ENCODE measurements around the gene PTER.

Gene PTER

GRCh38 chr10:16436758-16437539 is at the start of gene PTER:
Gene PTER, plus strand, starts transcription at chr10:16437010. Its CDS starts 47,375 bp downstream, at chr10:16484385.
- DNase-seq (ENCODE audit: low read depth in 2 of 2, low spot score in 1 of 2) = peak; percentile 95 to 97

DNA sequence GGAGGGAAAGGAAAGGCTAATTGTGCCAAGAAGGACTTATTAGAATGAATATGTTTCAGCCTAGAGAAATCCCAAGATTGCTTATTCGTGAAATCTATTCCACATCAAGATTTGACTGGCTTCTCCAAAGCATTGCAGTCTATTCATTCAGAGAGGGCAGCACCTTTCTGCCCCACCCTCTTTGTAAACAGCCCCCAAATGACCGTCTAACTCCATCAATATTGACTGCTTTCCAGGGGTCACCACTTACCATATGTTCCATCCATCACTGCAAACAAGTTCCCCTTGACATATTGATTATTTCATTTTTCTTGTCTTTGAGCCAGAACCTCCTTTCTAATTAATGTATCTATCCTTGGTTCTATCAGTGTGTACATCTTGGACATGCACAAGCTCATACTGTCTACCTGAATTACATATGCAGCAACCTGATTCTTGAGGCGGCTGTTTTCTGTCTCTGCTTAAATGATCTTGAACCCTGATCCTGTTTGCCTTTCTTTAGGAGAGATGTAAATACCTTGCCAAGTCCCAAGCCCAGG is 44.2 kb upstream of the PTER start:
- DNase-seq (ENCODE audit: low read depth in 2 of 2, low spot score in 1 of 2) = no peak

GRCh38 chr10:16393271-16393858 is 43.4 kb upstream of the PTER start:
- DNase-seq (ENCODE audit: low read depth in 2 of 2, low spot score in 1 of 2) = no peak

DNA sequence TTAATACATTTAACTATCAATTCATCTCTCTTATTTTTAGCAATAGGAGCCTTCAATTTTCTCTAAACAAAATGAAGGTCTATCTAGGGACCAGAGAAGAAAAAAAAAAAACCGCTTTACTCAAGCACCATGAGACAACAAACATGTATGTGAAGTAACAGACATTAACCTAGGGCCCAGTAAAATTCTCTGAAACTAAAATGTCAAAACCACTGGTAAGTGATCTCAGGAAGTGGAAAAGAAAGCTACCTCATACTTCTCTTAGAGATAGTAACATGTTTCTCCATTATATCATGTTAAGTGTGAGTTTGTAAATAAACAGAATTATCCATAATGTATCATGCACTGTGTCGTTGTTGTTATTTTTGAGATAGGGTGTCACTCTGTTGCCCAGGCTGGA is 35.4 kb upstream of the PTER start:
- DNase-seq (ENCODE audit: low read depth in 2 of 2, low spot score in 1 of 2) = no peak

DNA sequence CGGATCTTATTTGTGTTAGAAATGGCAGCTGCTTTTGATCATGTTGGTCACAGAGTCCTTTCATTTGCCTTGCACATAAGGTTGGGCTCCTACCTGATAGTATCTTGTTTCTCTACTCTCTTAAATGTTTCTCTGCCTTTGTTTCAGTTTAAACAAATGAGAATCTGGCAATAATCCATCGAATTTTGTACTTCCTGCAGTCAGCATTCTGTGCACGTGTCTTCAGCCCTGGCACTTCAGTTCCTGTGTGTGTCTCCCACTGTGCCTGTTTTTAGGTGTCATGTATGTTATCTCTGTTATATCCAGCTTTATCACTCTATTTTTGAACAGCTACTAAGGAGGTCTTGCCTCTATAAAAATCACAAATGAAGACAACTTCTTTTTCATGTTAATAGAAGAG is 28.4 kb upstream of the PTER start:
- no peak for DNase-seq (ENCODE audit: low read depth in 2 of 2, low spot score in 1 of 2)

- DNase-seq (ENCODE audit: low read depth in 2 of 2, low spot score in 1 of 2) = no peak
These were observed 19.5 kb upstream of the PTER start for GRCh38 chr10:16417341-16417740.

- no peak for DNase-seq (ENCODE audit: low read depth in 2 of 2, low spot score in 1 of 2)
These were observed 13.2 kb upstream of the PTER start for GRCh38 chr10:16423599-16423998.

GRCh38 chr10:16425449-16425848 is 11.4 kb upstream of the PTER start:
- DNase-seq (ENCODE audit: low read depth in 2 of 2, low spot score in 1 of 2) = no peak

- DNase-seq (ENCODE audit: low read depth in 2 of 2, low spot score in 1 of 2) = no peak
These were observed 7.3 kb upstream of the PTER start for GRCh38 chr10:16429539-16429938.

DNA sequence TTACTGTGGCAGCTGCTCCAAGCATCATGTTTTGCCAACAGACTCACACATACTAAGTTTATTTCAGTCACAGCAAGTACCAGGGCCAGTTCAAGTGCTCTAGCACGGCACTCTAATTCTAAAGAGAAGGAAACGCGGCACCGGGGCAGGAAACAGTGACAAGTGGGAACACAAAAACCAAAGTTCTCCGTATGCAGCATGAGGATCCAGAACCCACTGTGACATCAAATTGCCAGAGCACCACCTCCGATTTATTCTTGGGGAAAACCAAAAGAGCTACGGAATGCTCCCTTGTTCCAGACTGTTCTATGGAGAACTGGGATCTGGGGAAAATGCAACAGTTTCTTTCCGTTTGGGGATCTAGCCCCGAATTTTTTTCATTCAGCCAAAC is 448 bp upstream of the PTER start:
- no peak for DNase-seq (ENCODE audit: low read depth in 2 of 2, low spot score in 1 of 2)

GRCh38 chr10:16437540-16437894 is 707 bp downstream of the PTER start:
- DNase-seq (ENCODE audit: low read depth in 2 of 2, low spot score in 1 of 2) = no peak

DNA sequence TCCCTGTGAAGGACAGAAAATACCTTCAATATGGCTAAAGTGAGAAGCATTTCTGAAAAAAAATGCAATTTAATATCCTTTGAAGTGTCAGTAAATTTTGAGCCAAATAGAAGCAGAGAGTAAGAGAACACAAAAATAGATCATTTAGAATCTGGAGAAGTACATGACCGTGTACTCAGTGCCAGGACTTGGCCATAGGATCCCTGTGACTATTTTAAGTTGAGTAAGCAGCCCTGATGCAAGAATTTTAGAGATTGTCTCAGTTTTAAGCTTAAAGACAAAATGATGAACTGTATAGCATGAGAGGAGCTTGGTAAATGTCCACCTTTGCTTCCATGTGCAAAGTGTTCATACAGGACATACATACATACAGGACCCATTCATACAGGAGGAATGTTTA is 2.5 kb downstream of the PTER start:
- no peak for DNase-seq (ENCODE audit: low read depth in 2 of 2, low spot score in 1 of 2)

GRCh38 chr10:16440396-16441133 is 3.8 kb downstream of the PTER start:
- DNase-seq (ENCODE audit: low read depth in 2 of 2, low spot score in 1 of 2) = no peak

DNA sequence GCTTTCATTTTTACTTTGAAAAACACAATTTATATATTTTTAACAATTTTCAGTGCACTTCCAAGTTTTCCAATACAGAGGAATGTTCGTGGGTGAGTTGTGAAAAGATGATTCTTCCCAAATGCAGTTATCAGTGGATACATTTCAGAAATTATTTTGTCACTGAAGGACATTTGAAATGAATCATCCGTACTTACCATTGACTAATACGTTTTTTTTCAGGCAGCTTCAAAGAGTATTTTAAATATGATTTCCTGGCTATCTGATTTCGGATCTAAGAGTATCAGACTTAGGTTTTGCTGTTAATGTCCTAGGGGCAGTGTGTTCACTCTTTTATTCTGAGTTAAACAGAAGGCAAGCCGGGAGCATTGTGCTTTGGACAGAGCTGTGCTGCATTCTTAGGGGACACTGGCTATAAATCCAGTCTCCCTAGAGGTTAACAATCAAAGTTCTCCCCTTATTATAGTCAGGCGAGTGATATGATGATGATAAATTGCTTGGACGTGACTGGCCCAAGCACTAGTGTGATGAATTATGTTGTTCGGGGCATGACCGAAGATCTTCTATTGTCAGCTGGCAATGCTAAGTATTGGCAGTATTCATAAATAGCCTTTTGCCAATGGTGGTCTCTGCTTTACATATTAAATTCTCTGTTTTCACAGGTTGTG is 4.5 kb downstream of the PTER start:
- DNase-seq (ENCODE audit: low read depth in 2 of 2, low spot score in 1 of 2) = no peak

- DNase-seq (ENCODE audit: low read depth in 2 of 2, low spot score in 1 of 2) = no peak
These were observed 6.1 kb downstream of the PTER start for GRCh38 chr10:16442914-16443313.

- DNase-seq (ENCODE audit: low read depth in 2 of 2, low spot score in 1 of 2) = no peak
These were observed 9.1 kb downstream of the PTER start for GRCh38 chr10:16445770-16446469.

DNA sequence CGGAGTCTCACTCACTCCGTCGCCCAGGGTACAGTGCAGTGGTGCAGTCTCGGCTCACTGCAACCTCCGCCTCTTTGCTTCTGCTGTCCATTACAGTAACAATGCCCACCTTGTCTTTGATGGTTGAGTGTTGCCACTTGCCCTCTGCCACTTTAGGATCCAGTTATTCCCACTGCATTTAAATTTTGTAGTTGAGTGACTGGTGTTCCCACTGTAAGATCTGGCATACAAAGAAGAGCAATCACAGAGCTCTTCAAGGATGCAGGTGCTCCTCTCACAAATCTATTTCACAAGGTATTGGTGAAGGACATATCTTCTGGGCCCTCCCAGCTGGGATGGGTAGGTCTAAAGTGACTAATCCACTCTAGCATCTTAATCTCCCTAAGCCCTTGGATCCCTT is 12.6 kb downstream of the PTER start:
- DNase-seq (ENCODE audit: low read depth in 2 of 2, low spot score in 1 of 2) = no peak

- DNase-seq (ENCODE audit: low read depth in 2 of 2, low spot score in 1 of 2) = no peak
These were observed 21.6 kb downstream of the PTER start for GRCh38 chr10:16458166-16458955.

DNA sequence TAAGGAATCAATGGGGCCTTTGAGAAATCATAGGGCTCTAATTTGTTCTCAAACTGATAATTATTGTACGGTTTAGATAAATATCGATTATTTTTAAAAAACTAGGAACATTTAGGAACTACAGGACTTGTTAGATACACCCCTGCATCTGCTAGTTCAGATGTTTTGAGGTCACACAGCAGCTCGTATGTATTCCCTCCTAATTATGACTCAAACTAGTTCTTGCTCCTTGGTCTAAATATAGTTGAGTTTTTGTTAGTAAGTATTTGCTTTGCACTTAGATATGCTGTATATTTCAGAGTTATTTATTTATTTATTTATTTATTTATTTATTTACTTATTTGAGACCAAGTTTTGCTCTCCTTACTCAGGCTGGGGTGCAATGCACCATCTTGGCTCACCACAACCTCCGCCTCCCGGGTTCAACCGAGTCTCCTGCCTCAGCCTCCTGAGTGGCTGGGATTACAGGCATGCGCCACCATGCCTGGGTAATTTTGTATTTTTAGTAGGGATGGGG is 22.7 kb downstream of the PTER start:
- no peak for DNase-seq (ENCODE audit: low read depth in 2 of 2, low spot score in 1 of 2)

DNA sequence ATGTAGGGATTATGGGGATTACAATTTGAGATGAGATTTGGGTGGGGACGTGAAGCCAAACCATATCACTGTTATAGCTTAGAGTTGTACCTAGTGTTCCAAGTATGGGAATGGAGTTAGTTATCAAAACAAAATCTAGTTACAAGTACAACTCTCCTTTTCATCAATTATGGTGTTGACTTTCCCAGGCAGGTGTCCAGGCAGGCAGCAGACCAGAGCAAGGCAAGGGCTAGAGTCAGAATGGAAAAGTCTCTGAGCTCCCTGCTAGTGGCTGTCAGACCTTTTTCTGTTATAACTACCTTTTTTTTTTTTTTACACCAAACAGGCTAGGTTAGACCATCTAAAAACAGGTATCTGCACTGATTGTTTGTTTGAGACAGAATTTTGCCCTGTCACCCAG is 29.2 kb downstream of the PTER start:
- no peak for DNase-seq (ENCODE audit: low read depth in 2 of 2, low spot score in 1 of 2)
